PFSK-1 (cell line): Measurements from ENCODE around the gene DPP3.

Source experiments
- FOXP2 ChIP-seq: optimal IDR thresholded peaks from 2 replicates; pipeline ENCODE3; 2011; ENCODE audit warnings: borderline replicate concordance, control low read depth, inconsistent platforms; ENCODE audit not compliant: insufficient read depth; ENCODE audit errors: extremely low read length, extremely low read depth
- POLR2AphosphoS5 ChIP-seq: IDR thresholded peaks from 2 replicates; pipeline ENCODE4 v1.6.1; 2012; ENCODE audit warnings: low read depth, mild to moderate bottlenecking, control low read depth, low read length, moderate library complexity
- REST ChIP-seq, 2 experiments: IDR thresholded peaks; 2 replicates each; pipeline versions ENCODE4 v1.6.1 to v1.8.0; 2011 to 2012; ENCODE audit warnings: low read depth in 2 of 2, low read length in 2 of 2, control low read depth in 1 of 2, inconsistent platforms in 1 of 2, mild to moderate bottlenecking in 1 of 2, moderate library complexity in 1 of 2; ENCODE audit not compliant: insufficient read depth in 1 of 2
- SIN3A ChIP-seq: IDR thresholded peaks from 2 replicates; pipeline ENCODE4 v1.6.1; 2012; ENCODE audit warnings: mild to moderate bottlenecking, low read length, moderate library complexity, borderline replicate concordance; ENCODE audit not compliant: insufficient read depth
- TAF1 ChIP-seq: IDR thresholded peaks from 2 replicates; pipeline ENCODE4 v1.6.1; 2012; ENCODE audit warnings: low read length, control low read depth, borderline replicate concordance; ENCODE audit not compliant: insufficient read depth

Gene DPP3

GRCh38 chr11:66530927-66531709, 50.9 kb downstream of the DPP3 start:
- TF ChIP-seq SIN3A (no peak), REST (IDR thresholded peaks at IDR 0.05; ENCODE audit: insufficient read depth in 1 of 2, low read depth in 2 of 2, low read length in 2 of 2) (no peak), FOXP2 (no peak), POLR2AphosphoS5 (no peak), TAF1 (no peak)

- TF ChIP-seq POLR2AphosphoS5 (no peak), FOXP2 (no peak), TAF1 (no peak), SIN3A (no peak), REST (IDR thresholded peaks at IDR 0.05; ENCODE audit: insufficient read depth in 1 of 2, low read depth in 2 of 2, low read length in 2 of 2) (no peak)
Observed at GRCh38 chr11:66531841-66532240, 51.6 kb downstream of the DPP3 start.

- TF ChIP-seq FOXP2 (no peak), SIN3A (no peak), REST (IDR thresholded peaks at IDR 0.05; ENCODE audit: insufficient read depth in 1 of 2, low read depth in 2 of 2, low read length in 2 of 2) (no peak), POLR2AphosphoS5 (no peak), TAF1 (no peak)
Observed at GRCh38 chr11:66532784-66533183, 52.5 kb downstream of the DPP3 start.

- no peak for TF ChIP-seq FOXP2
Observed at GRCh38 chr11:66539170-66539869, 59.1 kb downstream of the DPP3 start.

GRCh38 chr11:66539870-66540213, 59.6 kb downstream of the DPP3 start:
- no peak for TF ChIP-seq FOXP2
- no peak for TF ChIP-seq REST (IDR thresholded peaks at IDR 0.05; ENCODE audit: insufficient read depth in 1 of 2, low read depth in 2 of 2, low read length in 2 of 2)
- TF ChIP-seq POLR2AphosphoS5, result no peak
- no peak for TF ChIP-seq TAF1
- TF ChIP-seq SIN3A, result no peak
